HG03432 (cell line): ENCODE results near the gene CLVS2.

Source experiments
- ATAC-seq: cut with Tn5 transposase; IDR thresholded peaks from one replicate; pipeline ENCODE4 v1.9.1; 2021; ENCODE audit warnings: mild to moderate bottlenecking, moderate library complexity; ENCODE audit not compliant: unreplicated experiment

Gene CLVS2

DNA sequence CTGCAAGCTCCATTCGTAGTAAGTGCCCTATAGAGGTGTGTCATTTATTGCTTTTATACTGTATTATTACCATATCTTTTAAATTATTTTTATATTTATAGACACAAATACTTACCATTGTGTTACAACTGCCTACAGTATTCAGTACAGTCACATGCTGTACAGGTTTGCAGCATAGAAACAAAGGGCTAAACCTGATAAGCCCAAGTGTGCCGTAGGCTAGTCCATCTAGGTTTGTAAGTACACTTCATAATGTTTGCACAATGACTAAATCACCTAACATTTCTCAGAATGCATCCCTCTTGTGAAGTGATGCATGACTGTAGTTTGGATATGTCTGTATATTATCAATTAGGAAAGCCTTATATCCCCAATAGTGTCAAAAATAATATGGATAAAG lies 122.8 kb downstream of the CLVS2 start:
- no peak for ATAC-seq
